NCI-H774 (cell line): ENCODE results near the gene NKD2.
"Not testable (repeated sequence)": the region's sequence is repeated elsewhere in the genome, so short reads cannot be mapped to it uniquely, and the experiment has no call there.

Source experiments
- DNase-seq: peaks from one replicate; lab custom pipeline; 2025; lab: John Stamatoyannopoulos, UW

Gene NKD2

DNA sequence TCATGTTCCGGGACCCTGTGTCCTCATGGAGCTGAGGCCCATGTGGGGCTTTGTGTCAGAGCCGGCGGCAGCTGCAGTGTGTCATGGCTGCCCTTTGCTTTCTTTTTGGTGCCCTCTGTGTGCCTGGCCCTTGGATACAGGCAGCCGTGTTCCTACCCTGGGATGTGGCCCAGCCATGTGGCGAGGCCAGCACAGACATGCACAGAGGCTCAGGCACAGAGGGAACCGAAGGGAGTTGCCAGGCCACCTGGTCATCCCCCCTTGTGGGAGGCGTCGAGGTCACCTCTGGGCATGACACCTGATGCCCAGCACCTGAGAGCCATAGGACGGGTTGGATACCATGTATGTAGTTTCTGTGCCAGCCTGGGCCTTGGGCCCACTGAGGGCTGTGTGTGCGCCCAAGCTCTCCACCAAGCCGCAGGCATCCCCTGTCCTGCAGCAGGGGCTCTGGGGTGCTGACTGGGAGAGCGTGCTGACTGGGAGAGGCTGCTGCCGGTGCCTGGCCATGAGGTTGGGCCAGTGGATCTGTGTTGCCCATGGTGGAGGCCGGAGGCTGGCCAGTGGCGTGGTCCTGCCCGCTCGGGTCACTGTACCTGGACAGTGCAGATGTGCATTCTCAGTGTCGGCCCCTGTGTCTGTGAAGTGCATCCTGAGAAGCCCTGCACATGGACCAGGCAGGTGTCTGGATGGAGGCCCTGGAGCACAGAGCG lies 4.8 kb downstream of the NKD2 start:
- no peak for DNase-seq

DNA sequence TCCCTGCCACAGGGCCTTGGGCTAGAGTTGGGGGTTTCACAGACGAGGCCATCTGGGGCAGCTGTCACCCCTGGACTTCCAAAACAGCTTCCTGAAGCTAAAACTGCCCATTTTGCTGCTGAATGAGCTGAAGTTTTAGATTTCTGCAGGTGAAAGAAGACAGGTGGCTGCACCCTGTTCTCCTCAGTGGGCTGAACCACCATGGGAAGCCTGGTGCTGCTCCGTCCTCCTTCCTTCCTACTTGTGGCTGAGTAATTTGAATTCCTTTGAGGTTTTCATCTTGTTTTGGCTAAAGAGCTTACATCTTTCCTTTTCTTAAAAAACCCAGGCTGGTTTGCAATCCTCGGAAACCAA lies 5.3 kb downstream of the NKD2 start:
- no peak for DNase-seq

DNA sequence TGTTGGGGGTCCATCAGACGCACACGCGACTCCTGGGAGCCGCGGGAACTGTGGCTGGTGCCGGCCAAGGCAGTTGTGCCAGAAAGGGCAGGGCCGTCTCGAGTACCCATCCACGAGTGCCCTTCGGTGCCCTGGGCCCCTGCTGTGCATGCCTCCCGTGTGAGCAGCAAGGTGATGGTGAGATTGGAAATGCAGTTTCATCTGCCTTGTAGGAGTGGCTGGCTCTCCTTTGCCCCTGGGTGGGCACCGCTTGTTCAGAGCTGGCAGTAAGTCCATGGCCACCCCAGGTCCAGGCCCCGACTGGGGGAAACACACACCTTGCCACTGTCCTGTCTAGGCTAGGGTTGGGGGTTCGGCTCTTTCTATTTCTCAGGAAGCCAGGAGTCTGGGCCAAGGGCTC lies 5.7 kb downstream of the NKD2 start:
- DNase-seq: no peak

DNA sequence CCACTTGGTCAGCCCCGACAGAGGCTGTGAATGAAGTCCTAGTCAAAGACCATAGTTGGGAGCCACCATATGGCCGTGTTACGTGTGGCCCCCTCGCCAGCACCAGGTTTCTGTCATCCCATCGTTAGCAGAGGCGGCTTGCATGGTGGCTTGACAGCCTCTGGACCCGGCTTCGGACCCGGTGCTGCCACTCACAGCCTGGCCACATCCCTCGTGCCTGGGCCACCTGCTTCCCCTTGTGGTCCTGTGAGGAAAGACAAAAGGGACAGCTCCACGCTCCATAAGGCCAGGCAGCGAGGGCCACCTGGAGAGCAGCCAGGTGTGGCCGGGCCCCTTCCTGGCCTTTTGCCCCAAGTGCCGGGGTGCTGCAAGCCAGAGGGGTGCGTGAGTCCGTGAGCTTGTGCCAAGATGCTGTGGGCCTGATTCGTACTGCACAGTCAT lies 6.2 kb downstream of the NKD2 start:
- no peak for DNase-seq

DNA sequence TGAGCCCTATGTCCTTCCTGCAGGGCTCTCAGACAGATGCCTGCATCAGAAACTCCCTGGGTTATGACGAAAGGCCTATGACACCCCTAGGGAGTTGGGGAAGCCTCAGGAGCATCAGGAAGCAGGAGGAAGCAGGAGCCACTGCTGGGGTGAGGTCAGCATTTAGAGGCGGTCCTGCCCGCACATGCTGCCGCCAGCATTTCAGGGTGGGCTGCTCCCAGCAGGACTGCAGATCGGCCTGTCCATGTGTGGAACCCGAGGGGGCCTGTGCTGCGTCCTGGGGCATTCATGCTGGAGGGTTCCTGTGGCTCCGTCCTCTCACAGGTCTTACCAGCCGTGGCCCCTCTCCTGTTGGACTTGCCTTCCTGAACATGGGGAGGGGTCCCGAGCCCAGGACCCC lies 6.9 kb downstream of the NKD2 start:
- no peak for DNase-seq

DNA sequence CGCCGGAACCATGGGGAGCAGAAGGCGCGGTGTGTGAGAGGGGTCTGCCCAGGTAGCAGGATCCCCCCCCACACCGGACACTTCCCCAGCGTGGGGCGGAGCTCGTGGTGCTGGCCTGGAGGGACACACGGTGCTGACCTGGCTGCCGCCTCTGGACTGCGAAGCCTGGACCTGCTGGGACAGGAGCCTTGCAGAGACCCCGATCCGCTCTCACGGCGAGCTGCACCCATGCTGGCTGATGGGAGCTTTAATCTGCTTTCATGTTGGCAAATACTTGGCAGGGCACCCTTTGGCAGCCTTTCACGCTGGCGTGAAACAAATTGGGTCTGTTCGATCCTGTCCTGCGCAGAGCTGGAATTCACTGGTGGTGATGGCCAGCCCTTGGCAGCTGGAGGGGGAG lies 7.4 kb downstream of the NKD2 start:
- DNase-seq: no peak

DNA sequence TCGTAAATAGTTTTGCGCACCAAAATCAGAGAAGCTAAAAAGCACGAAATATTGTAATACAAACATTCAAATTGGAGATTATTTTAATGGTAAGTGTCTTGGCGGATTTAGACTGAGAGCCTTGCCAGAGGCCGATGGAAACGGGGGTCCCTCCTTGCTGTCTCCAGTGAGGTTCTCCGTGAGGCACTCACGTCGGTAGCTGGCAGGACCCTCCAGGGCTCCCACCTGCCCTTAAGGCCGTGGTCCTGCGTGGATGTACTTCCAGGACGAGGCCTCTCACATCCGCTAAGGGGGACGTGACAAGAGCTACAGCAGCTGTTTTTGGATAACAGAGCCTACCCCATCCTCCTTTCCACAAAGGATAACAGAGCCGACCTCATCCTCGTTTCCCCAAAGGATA lies 7.9 kb downstream of the NKD2 start:
- no peak for DNase-seq

DNA sequence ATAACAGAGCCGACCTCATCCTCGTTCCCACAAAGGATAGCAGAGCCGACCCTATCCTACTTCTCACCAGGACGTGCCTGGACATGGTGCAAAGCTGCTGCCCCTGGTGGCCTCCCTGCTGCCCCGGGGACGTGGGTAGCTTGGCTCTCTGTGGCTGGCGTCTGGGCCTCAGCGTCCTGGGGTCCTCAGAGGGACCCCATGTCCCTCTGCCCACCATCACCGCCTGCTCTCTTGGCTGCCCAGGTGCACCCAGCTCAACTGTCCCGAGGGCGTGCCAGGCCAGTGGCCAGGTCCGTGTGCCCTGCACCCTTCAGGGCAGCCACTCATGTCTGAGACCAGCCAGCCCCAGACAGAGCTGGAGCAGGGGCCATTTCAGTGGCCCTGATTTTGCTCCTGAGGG lies 8.5 kb downstream of the NKD2 start:
- DNase-seq: no peak

DNA sequence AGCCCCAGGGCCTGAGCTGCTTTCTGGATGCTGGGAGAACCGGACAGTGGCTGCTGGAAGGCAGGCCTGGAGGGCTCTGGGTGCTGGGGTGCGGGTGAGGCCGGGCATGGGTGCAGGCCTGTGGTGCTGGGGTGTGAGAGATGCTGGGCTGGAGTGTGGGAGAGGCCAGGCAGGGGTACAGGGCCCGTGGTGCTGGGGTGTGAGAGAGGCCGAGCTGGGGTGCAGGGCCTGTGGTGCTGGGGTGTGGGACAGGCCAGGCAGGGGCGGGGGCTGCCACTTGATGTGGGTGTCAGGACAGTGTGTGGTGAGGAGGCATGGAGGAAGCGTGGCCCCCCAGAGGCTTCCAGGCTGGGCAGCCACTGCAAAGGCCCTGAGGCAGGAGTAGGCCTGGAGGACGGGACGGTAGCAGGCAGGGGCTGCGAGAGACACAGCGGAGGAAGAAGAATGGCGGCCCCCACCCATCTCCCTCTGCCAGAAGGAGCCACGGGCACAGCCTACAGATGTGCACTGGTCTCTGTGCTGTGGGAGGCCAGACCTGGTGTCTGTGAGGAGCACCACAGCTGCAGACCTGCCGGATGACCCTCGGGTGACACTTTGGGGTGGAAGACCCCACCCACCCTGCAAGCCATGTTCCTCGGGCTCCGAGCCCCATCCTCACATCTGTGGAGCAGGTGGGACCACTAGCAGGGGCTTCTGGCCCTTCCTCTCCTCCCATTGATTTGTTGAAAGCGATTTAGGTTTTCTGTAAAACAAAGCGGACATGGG lies 9.3 kb downstream of the NKD2 start:
- no peak for DNase-seq

DNA sequence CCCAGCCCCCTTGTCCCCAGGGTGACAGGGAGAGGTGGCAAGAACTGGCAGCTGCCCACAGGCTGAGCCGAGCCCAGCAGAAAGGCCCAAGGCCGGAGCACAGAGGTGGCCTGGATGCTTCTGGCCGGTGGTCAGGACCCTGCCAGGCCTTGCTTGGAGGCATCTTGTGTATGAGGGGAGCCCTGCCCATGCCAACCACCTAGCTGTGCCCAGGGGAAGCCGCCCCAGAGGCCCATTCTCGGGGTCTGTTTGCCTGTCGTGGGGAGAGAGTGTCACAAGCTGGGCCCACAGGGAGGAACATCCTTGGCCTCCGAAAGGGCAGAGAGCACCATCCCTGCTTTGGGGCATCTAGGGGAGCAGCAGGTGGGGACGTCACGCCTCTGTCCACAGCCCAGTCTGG lies 10.0 kb downstream of the NKD2 start:
- DNase-seq: no peak

DNA sequence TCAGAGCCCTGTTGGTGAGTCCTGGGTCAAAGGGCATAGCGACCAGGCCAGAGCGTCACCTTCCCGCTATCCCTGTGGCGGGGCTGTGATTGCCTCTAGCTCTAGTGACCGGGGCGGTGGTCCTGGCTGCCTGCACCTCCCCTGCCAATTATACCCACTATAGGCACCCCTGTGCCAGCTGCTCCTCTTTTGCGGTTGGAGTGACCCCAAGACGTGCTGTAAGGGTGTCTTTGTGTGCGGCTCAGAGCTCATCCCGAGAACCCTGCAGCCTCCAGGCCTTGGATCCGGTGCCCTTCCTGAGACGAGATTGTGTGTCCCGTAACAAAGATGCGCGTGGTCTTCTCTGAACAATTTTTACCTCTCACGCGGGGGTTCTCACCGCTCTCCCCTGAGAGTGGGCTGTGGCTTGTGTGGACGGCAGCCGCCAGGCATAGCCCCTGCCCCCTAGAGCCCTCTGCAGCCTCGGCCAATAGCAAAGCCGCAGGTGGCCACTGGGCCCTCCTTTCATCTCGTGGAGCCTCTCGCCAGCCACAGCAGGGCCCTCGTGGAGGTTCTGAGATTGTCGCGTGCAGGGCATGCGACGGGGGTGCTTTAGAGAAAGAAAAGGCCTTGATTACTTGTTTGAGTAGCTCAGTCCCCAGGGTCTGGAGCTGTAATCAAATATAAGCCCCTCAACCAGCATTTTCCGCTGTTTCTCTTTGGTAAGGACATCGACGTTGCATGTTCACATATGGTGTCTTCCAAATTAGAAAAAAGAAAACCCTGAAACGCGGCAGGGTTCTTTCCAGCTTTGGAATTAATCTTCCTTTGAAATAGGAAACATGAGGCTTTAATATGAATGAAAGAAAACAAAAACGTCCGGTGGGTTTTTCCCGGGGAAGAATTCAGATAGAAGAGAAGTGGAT lies 10.7 kb downstream of the NKD2 start:
- DNase-seq: no peak

DNA sequence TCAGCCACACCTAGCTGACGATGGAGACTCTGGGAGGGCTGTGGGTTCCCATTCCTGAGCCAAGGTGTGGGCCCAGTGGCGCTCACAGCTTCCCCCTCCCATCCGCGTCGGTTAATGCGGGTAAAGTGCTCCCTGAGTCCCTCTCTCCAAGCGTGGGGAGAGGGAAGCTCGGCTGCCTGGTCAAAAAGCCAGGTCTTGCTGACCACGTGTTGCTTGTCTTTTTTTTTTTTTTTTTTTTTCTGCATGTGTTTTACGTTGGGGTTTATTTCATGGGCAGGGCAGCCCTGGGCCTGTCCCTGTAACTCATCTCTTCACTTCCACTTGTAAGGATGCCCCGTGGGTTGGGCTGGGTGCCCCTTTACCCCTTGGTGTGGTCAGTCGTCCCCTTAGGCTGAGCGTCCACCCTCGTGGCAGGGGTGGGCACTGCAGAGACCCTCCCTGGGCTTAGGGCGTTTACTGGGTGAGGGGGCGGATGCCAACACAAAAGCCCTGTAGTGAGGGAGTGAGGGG lies 11.9 kb downstream of the NKD2 start:
- DNase-seq: no peak

DNA sequence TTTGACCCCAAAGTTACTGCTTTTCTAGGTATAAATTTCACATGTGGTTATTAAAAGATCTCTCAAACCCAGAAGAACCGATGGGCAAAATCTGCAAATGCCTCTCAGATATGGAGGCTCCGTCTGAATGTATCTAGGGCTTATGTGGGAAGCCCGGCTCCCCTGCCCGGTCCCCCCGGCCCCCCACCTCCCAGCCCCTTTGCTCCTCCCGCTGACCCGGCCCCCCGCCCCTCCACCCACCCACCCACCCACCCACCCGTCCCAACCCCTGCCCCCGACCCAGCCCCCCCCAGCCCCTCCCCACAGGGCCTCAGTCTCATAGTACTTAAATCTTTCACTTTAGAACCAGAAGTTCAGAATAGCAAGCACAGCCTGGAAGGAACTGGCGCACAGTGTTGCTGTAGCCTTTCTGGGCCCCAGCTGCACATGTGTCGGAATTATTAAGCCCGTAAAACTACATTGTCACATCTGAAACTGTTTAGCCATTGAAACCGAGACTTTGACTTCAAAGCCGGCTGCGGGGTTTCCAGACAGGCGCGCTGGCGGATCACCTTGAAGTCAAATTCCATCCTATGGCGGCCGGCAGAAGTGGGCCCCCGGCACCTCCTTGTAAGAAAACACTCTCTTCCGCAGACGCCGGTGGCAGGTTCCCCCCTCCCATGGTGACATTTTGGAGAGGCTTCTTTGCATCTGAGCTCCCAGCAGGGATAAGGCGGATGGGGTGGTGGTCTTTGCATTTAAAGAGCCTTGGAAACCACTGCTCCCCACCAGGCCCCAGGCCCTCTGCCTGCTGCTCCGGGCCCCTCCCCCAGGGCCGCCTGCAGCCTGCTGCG lies 12.8 kb downstream of the NKD2 start:
- DNase-seq: no peak

DNA sequence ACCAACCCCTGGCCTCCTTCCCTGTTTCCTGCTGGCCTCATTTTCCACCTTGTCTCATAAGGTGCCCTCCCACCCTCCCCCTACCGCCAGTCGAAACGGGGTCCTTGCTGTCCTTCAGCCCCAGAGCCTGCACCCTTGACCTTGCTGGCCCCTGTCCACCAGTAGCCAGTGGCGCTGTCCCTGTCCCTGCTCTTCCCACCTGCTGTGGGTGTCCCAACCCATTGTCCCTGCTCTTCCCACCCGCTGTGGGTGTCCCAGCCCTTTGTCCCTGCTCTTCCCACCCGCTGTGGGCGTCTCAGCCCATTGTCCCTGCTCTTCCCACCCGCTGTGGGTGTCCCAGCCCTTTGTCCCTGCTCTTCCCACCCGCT lies 13.4 kb downstream of the NKD2 start:
- not testable (repeated sequence) for DNase-seq

DNA sequence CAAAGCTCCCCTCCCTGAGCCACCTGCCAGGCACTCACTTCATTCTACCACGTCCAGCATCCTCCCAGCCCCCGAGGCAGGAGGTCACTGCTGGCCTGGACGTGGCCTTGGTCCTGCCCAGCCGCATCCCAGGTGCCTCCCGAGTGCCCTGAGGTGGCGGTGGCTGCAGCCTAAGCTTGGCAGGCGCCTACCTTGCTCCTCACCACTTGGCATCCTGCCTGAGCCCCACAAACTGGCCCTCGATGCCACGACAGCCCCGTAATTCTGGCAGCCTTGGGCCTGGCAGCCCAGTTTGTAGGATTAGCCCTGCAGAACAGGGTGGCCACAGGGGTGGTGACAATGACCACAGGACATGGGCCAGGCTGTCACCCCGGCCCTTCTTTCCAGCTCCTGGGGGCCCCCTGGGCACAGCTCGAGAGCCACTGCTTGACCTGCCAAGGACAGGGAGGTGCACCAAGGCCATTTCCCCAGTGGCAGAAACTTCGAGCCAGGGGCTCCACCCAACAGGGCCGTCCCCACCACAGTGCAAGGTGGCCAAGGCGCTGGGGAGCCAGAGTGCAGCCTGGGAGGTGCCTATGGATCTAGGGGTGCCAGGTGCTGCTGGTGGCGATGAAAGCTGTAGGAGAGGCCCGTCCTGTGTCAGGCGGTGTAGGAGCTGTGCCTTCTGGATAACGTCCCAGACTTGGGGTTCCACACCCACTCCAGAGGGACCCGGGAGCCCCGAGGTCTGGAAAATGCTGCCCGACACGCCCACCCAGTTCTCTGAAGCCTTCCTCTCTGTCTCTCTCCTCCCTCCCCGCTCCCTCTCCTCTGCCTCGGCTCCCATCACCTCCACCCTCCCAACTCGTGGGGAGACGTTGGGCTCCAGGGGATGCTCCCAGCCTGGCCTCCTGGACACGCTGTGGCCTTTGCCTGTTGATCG lies 18.4 kb downstream of the NKD2 start:
- DNase-seq: no peak

DNA sequence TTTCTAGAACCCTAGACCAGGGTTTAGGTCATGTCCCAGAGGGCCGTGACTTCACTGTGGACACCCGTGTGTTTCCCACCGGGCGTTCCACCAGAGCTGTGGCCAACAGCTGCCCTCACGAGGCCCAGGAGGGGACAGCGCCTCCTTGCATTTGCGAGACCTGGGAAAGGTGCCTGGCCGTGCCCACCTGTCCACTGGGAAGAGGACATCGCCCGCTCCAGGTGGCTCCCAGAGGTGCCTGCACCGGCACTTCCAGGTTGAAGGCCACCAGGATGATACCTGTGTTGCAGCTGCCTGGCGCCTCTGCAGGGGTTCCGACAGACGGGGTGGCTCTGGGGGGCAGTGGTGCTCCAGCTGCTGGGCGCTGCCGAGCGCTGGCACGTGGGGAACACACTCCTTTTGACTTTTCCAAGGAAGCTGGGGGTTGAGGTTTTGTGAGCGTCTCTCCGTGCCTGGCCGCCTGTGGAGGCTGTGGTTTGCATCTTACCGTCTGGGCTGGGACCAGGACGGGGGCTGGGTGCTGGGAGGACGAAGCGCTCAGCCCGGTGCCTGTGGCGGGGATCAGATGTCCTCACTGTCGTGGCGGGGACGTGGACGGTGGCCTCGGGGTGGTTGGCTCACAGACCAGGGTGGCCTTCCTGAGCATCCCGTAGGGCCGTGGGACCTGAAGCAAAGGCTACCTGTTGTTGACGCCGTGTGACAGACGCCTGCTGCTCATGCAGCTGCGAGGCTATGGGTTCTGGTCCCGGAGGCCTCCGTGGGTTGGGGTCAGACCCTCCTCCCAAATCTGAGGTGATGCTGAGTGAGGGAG lies 19.2 kb downstream of the NKD2 start:
- DNase-seq: no peak

DNA sequence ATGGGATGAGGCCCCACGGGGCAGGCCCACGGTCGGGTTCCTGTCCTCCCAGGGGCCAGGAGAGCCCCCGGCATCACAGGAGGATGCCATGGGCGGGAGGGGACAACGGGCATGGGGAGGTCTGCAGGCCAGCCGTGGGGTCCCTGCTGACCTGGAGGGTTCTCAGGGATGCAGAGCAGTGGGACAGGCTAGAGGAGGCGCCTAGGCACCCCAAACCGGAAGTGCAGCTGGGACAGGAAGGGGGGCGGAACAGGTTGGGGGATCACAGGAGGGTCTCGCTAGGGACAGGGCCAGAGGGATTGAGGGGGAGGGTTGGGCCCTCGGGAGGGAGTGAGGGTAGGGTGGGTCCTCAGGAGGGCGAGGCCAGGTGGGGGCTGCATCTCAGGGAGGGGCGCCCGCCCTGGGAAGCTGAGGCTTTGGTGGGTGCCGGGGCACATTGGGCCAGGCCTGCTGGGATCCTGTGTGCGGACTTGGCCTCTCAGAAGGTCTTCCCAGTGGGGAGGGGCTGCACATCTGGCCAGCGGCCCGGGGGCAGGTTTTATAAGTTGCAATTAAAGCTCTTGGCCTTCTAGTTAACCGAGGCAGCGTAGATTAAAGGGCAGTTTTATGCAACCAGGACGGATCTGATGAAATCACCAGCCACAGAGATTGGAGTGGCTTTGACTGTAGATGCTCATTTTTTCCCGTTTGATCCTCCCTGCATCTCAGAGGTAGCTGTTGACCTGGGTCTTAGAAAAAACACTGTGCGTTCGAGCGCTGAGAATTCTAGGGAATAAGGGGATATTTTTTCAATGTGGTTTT lies 20.1 kb downstream of the NKD2 start:
- no peak for DNase-seq

DNA sequence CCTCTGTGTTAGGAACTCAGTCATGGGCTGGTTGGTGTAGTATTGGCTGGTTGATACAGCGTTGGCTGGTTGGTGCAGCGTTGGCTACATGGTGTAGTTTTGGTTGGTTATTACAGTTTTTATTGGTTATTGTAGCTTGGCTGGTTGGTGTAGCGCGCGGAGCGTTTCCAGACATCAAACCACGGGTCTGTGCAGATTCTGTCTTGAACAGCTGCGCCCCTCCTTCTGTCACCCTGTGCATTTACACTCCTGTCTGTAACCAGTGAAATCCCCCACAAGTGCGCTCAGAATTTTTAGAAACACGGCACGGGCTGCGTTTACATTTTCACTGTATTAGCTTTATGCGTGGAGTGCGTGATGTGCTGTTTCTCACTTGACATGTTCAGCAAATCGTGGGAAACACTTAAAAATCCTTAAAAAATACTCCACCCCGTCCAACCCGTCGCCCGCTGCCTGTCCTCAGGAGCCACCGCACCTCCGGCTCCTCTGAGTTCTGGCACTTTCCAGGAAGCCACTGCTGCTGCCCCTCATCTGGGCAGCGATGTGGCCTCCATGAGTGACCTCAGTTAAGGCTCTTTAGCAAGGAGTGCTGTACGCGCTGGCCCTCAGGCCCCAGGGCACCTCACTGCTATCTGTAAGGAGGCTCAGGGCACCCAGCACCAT lies 20.8 kb downstream of the NKD2 start:
- no peak for DNase-seq
